ENCODE results near the gene XCR1.
"Not testable (repeated sequence)": the region's sequence is repeated elsewhere in the genome, so short reads cannot be mapped to it uniquely, and the experiment has no call there.

The XCR1 gene

DNA sequence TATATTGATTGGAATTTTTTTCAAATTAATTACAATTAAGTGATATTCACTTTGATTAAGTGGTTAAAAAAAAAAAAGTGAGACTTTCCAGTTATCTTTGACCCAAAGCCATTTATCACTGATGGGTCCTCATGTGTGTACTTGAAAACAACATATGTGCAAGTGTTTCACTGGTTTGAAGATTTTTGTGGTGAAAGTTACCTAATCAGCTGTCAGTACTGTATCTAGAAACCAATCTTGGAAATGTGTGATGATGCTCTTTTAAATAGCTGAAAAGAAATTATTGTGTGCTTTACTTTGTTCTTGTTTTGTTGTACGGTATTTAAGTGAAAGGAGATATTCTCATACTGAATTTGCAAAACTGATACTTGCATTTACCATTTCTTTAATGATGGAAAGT is 11.6 kb upstream of the XCR1 start:
- no peak for TF ChIP-seq Cebpa-rat (IDR thresholded peaks at IDR 0.05)
- no peaks in the 10 kb centered on the region for H3K36me3 ChIP-seq
- no peak overlapping the region for H3K4me2 ChIP-seq
- H3K4me1 ChIP-seq, result no peaks in the 10 kb centered on the region
- no peaks in the 10 kb centered on the region for H4K20me1 ChIP-seq
- H3K27ac ChIP-seq, result no peak overlapping the region
- H3K9ac ChIP-seq, result no peak overlapping the region
- no peaks in the 10 kb centered on the region for H3K27me3 ChIP-seq
- H3K4me3 ChIP-seq, result no peak overlapping the region
- peaks cover 7% of the 10 kb centered on the region; the same call in 1 of the 2 replicates for H3K9me3 ChIP-seq

DNA sequence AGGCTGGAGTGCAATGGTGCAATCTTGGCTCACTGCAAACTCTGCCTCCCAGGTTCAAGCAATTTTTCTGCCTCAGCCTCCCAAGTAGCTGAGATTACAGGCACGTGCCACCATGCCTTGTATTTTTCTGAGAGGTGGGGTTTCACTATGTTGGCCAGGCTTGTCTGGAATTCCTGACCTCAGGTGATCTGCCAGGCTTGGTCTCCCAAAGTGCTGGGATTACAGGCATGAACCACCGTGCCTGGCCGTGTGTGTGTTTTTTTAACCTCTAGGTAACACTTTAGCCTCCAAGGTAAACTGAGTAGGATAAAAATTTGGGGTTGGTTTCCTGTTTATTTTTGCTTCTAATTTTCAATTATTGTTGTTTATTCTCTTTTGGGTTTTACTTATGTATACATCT is 10.8 kb upstream of the XCR1 start:
- H3K4me2 ChIP-seq, H4K20me1 ChIP-seq, H3K9ac ChIP-seq, H3K27me3 ChIP-seq, H3K27ac ChIP-seq, H3K4me3 ChIP-seq, H3K4me1 ChIP-seq, H3K9me3 ChIP-seq, H3K36me3 ChIP-seq: not testable (repeated sequence)

DNA sequence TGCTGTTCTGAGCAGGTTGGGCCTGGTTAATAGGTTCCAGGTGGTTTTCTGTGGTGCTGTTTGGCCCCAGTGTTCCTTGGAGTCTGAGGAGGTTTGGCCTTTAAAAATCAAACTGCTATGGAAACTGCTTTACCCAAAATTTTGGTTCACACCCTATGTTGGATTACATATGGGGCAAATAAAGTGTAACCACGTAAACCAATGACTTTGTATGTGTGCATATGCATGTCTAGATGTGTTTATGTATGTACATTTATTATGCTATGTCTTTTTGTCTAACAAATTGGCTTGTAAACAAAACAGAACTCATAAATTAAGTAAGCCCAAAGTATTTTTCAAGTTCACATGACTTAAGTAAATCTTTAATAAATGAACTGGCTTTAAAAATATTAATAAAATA is 8.9 kb upstream of the XCR1 start:
- peaks cover 19% of the 10 kb centered on the region for H3K9me3 ChIP-seq
- no peak for TF ChIP-seq Cebpa-rat (IDR thresholded peaks at IDR 0.05)

DNA sequence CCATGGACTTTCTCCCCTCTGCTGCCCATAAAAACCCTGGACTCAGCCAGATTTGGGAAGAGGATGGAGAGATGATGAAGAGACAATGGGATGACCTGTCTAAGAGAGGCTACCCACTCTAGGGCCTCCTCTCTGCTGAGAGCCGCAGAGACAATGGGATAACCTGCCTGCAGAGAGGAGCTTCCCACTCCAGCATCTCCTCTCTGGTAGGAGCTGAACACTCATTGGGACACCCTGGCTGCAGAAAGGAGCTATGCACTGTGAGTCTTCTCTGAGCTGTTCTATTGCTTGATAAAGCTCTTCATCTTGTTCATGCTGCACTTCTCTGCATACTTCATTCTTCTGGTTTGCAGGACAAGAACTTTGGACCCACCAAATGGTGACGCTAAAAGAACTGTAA is 4.5 kb upstream of the XCR1 start:
- Histone ChIP-seq H3K27me3 (no peaks in the 10 kb centered on the region), H3K9ac (no peak overlapping the region), H3K4me2 (no peak overlapping the region), H3K4me3 (no peak overlapping the region), H4K20me1 (no peaks in the 10 kb centered on the region), H3K9me3 (peaks cover 48% of the 10 kb centered on the region), H3K36me3 (no peaks in the 10 kb centered on the region), H3K4me1 (no peaks in the 10 kb centered on the region), H3K27ac (no peak overlapping the region)
- TF ChIP-seq Cebpa-rat (IDR thresholded peaks at IDR 0.05), result no peak

More for the DNA sequence above, 8.9 kb upstream of the XCR1 start:
- H3K4me3 ChIP-seq, result no peak overlapping the region
- no peaks in the 10 kb centered on the region for H3K36me3 ChIP-seq
- H3K4me2 ChIP-seq, result no peak overlapping the region
- H3K9ac ChIP-seq, result no peak overlapping the region
- no peaks in the 10 kb centered on the region for H3K4me1 ChIP-seq
- no peaks in the 10 kb centered on the region for H4K20me1 ChIP-seq
- no peak overlapping the region for H3K27ac ChIP-seq
- H3K27me3 ChIP-seq, result no peaks in the 10 kb centered on the region

DNA sequence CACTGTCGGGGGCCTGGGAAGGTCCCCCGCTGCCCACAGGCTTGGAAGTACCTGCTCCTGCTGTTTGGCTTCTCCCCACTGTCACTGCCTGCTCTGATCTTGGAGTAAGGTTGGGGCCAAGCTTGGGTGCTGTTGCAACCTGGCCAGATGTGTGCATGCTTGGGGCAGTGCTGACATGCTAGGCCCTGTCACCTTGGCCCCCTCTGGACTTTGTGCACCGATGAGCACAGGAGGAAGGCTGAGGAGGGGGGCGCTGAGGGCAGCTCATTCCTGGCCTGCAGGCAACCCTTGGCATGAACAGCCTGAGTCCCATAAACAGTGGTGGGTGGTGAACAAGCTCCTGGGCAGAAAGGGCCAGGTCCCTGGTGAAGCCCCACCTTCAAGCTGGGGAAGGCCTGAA is 4.0 kb upstream of the XCR1 start:
- no peaks in the 10 kb centered on the region for H3K27me3 ChIP-seq
- H3K36me3 ChIP-seq, result no peaks in the 10 kb centered on the region
- no peak overlapping the region for H3K4me2 ChIP-seq
- no peaks in the 10 kb centered on the region for H3K4me1 ChIP-seq
- no peak for TF ChIP-seq Cebpa-rat (IDR thresholded peaks at IDR 0.05)
- no peak overlapping the region for H3K9ac ChIP-seq
- H3K4me3 ChIP-seq, result no peak overlapping the region
- H3K9me3 ChIP-seq, result peaks cover 52% of the 10 kb centered on the region
- H4K20me1 ChIP-seq, result no peaks in the 10 kb centered on the region
- no peak overlapping the region for H3K27ac ChIP-seq

DNA sequence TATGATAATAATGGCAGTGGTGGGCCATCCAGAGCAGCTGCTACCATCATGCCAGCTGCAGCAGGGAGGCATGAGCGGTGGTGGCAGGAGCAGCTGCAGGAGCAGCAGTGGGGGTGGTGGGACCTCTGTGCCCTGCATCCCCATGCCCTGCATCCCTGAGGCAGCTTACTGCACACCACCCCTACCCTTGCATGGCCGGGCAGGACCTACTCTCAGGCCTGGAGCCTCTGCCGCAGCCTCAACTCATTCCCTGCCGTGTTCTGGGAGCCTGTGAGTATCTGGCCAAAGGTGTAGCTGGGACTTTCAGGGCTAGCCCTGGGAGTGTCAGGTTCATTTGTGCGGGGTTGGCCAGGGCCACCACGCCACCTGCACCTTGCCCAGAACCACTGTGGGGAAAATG is 3.3 kb upstream of the XCR1 start:
- H3K4me3 ChIP-seq, result no peak overlapping the region
- H3K9ac ChIP-seq, result no peak overlapping the region
- no peaks in the 10 kb centered on the region for H3K36me3 ChIP-seq
- H3K9me3 ChIP-seq, result peaks cover 52% of the 10 kb centered on the region
- no peak for TF ChIP-seq Cebpa-rat (IDR thresholded peaks at IDR 0.05)
- H3K27ac ChIP-seq, result no peak overlapping the region
- H3K4me2 ChIP-seq, result no peak overlapping the region
- H4K20me1 ChIP-seq, result no peaks in the 10 kb centered on the region
- no peaks in the 10 kb centered on the region for H3K27me3 ChIP-seq
- H3K4me1 ChIP-seq, result no peaks in the 10 kb centered on the region

DNA sequence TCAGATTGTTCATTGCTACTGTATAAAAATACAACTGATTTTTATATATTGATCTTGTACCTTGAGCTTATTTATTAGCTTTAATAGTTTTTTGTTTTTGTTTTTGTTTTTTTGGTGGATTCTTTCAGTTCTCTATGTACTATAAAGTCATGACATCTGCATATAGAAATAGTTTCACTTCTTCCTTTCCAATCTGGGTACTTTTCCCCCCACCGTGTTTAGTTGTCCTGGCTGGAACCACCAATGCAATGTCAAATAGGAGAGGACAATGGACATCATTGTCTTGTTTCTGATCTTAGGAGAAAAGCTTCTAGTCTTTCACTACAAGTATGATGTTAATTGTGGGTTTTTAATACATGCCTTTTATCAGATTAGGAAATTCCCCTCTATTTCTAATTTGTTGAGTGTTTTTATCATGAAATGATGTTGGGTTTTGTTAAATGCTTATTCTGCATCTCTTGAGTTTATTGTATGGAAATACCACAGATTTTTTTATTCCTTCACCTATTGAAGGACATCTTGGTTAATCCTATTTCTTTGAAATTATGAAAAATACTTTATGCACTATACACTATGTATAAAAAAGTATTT is 2.8 kb upstream of the XCR1 start:
- no peaks in the 10 kb centered on the region for H3K4me1 ChIP-seq
- H3K9me3 ChIP-seq, result peaks cover 52% of the 10 kb centered on the region
- no peaks in the 10 kb centered on the region for H3K27me3 ChIP-seq
- no peaks in the 10 kb centered on the region for H4K20me1 ChIP-seq
- H3K4me3 ChIP-seq, result no peak overlapping the region
- no peak overlapping the region for H3K27ac ChIP-seq
- no peak overlapping the region for H3K9ac ChIP-seq
- no peak for TF ChIP-seq Cebpa-rat (IDR thresholded peaks at IDR 0.05)
- H3K4me2 ChIP-seq, result no peak overlapping the region
- H3K36me3 ChIP-seq, result no peaks in the 10 kb centered on the region

DNA sequence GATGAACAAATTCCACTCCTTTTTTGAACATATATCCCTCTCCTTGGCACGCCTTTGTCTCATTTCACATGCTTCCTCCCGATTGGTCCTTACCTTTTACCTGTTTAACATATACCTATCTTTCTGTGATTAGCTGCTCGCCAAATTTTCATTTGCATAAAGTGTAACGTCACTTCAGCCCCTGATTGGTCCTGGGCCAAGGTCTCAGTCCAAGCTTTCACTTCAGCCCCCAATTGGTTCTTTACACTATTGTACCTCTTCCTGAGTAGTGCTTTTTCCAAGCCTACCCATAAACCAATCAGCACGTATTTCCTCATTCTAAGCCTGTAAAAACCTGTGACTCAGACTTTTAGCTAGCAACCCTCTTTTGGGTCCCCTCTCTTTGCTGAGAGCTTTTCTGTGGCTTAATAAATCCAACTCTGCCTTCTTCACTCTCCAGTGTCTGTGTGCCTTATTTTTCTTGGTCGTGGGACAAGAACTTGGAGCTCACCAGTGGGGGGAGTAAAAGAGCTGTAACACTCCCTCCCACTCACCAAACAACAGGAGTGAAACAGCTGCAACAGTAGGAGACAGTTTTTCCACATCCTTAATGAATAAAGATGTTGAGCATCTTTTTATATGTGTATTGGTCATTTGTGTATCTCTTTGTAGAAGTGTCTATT is 584 bp upstream of the XCR1 start:
- no peak overlapping the region for H3K4me2 ChIP-seq
- H3K4me1 ChIP-seq, result no peaks in the 10 kb centered on the region

DNA sequence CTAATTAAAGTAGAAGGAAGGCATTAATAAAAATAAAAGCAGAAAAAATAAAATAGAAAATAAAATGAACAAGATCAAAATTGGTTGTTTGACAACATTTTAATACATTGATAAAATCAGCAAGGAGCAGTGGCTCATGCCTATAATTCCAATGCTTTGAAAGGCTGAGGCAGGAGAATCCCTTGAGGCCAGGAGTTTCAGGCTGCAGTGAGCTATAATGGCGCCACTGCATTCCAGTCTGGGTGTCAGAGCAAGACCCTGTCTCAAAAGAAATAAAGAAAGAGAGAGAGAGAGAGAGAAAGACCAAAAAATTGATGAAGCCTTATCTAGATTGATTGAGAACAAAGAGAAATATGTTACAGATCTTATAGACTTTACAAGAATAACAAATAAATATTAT is 2.1 kb downstream of the XCR1 start:
- no peak overlapping the region for H3K9ac ChIP-seq
- H3K27me3 ChIP-seq, result no peaks in the 10 kb centered on the region
- TF ChIP-seq Cebpa-rat (IDR thresholded peaks at IDR 0.05), result no peak
- no peaks in the 10 kb centered on the region for H3K36me3 ChIP-seq
- H3K4me2 ChIP-seq, result no peak overlapping the region
- H3K9me3 ChIP-seq, result peaks cover 31% of the 10 kb centered on the region
- no peak overlapping the region for H3K27ac ChIP-seq
- H3K4me1 ChIP-seq, result no peaks in the 10 kb centered on the region
- H3K4me3 ChIP-seq, result no peak overlapping the region
- no peaks in the 10 kb centered on the region for H4K20me1 ChIP-seq

More for the DNA sequence above, 584 bp upstream of the XCR1 start:
- H3K4me3 ChIP-seq, result no peak overlapping the region
- H4K20me1 ChIP-seq, result no peaks in the 10 kb centered on the region
- H3K27me3 ChIP-seq, result no peaks in the 10 kb centered on the region
- peaks cover 52% of the 10 kb centered on the region for H3K9me3 ChIP-seq
- no peak for TF ChIP-seq Cebpa-rat (IDR thresholded peaks at IDR 0.05)
- H3K9ac ChIP-seq, result no peak overlapping the region
- no peaks in the 10 kb centered on the region for H3K36me3 ChIP-seq
- no peak overlapping the region for H3K27ac ChIP-seq

DNA sequence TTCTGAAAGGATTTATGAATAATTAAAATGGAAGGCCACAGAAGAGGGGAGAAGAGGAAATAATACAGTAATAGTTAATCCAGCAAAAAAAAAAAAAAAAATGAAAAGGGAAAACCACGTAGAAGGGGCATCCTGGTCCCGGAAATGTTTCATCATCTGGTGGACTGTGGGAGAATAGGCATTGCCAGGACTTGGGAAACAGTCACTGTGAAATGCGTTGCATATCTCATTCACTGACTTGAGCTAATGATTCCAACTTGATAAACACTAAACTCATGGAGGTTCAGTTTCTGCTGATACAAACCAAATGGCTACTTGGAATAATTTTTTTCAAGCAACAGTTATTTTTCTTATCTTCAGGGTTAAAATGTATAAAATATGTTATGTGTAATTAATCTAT is 3.2 kb downstream of the XCR1 start:
- H4K20me1 ChIP-seq, result no peaks in the 10 kb centered on the region
- H3K27me3 ChIP-seq, result no peaks in the 10 kb centered on the region
- H3K36me3 ChIP-seq, result no peaks in the 10 kb centered on the region
- H3K27ac ChIP-seq, result no peak overlapping the region
- H3K9me3 ChIP-seq, result peaks cover 28% of the 10 kb centered on the region
- no peak overlapping the region for H3K9ac ChIP-seq
- H3K4me1 ChIP-seq, result no peaks in the 10 kb centered on the region
- H3K4me2 ChIP-seq, result no peak overlapping the region
- H3K4me3 ChIP-seq, result no peak overlapping the region
- TF ChIP-seq Cebpa-rat (IDR thresholded peaks at IDR 0.05), result no peak

Data from BLaER1 (cell line).